Lower leg skin (tissue), 3 donors: ENCODE results near the gene SPARC.

Experiments used
- POLR2A ChIP-seq, 2 donors: fragments of 450-650 bp; IDR thresholded peaks; one replicate each; pipeline ENCODE4 v1.6.1; 2016 to 2017; ENCODE audit warnings: antibody characterized with exemption in 2 of 2, mild to moderate bottlenecking in 1 of 2, moderate library complexity in 1 of 2
- TF ChIP-seq, protein P1 (sequence below), 3 donors: fragments of 450-650 bp; IDR thresholded peaks; one replicate each; pipeline ENCODE4 v1.5.1; 2016; ENCODE audit warnings: antibody characterized with exemption in 3 of 3, mild to moderate bottlenecking in 3 of 3, moderate library complexity in 2 of 3

DNA sequence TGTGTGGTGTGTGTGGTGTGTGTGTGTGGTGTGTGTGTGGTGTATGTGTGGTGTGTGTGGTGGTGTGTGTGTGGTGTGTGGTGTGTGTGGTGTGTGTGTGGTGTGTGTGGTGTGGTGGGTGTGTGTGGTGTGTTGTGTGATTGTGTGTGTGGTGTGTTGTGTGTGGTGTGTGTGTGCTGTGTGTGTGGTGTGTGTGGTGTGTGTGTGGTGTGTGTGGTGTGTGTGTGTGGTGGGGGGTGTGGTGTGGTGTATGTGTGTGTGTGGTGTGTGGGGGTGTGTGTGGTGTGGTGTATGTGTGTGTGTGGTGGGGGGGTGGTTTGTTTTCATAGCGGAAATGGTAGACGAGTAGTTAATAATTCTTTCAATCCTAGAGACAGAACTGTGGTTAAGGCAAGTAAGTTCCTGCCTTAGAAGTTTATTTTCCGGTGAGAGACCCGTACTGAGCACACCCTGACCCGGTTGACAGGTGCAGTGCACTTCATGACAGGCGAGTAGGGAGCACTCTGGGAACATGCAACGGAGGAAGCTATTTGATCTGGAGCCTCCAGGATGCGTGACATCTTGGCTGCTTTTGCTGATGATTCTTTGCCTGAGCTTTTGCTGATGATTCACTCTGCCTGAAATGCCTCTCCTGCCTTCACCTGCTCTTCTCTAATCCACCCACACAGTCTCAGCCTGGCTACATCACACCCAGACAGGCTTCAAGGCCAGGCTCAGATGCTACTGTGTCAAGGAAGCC is 73.9 kb downstream of the SPARC start:
- TF ChIP-seq, protein P1, sequence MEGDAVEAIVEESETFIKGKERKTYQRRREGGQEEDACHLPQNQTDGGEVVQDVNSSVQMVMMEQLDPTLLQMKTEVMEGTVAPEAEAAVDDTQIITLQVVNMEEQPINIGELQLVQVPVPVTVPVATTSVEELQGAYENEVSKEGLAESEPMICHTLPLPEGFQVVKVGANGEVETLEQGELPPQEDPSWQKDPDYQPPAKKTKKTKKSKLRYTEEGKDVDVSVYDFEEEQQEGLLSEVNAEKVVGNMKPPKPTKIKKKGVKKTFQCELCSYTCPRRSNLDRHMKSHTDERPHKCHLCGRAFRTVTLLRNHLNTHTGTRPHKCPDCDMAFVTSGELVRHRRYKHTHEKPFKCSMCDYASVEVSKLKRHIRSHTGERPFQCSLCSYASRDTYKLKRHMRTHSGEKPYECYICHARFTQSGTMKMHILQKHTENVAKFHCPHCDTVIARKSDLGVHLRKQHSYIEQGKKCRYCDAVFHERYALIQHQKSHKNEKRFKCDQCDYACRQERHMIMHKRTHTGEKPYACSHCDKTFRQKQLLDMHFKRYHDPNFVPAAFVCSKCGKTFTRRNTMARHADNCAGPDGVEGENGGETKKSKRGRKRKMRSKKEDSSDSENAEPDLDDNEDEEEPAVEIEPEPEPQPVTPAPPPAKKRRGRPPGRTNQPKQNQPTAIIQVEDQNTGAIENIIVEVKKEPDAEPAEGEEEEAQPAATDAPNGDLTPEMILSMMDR (IDR thresholded peaks at IDR 0.05), result no peak
- no peak for TF ChIP-seq POLR2A (IDR thresholded peaks at IDR 0.05)
